Endothelial cell of umbilical vein (primary cell): ENCODE results near the gene CSNK1G3. TPM values are rescaled to one million over a fixed set of nuclear protein-coding genes. Genes with fewer than 3 reads are reported as not detected.

Experiments used
- BruUV-seq: library from RNA; stranded (reverse); fragments of 400-500 nt; replicated peaks from 2 replicates; lab custom pipeline; 2021; lab: Mats Ljungman, UMichigan
- CTCF ChIA-PET: fragments of 300-600, 350-600 bp; sonication (Branson Sonifier 250); formaldehyde crosslinking; loops from one replicate; lab custom pipeline; 2021; ENCODE audit warnings: antibody characterized with exemption, inconsistent platforms; lab: Charles Lee
- POLR2A ChIA-PET: fragments of 300-600, 350-600 bp; sonication (Branson Sonifier 250); formaldehyde crosslinking; loops from one replicate; lab custom pipeline; 2021; ENCODE audit warnings: antibody characterized with exemption, inconsistent platforms; lab: Charles Lee
- DNase-seq: peaks from one replicate; pipeline ENCODE4 v3.0.0-alpha.2; 2011; ENCODE audit warnings: low read depth, low spot score
- FAIRE-seq: peaks from 2 replicates; lab custom pipeline; 2011; peaks lifted over from hg19 to GRCh38; lab: Jason Lieb, UNC
- H2AFZ ChIP-seq: 2 replicates; pipeline ENCODE4 v1.6.0; 2012; ENCODE audit warnings: low read depth, low read length, control low read depth, inconsistent platforms
- H3K27ac ChIP-seq: 2 replicates; pipeline ENCODE4 v1.5.1; 2011; ENCODE audit warnings: low read depth, mild to moderate bottlenecking, control low read depth, low read length, moderate library complexity; ENCODE audit not compliant: insufficient read depth
- H3K27me3 ChIP-seq, 2 experiments: 2 replicates each; pipeline versions ENCODE4 v1.6.0 to v1.6.1; 2011; ENCODE audit warnings: low read length in 2 of 2, mixed read lengths in 1 of 2; ENCODE audit not compliant: control insufficient read depth in 2 of 2, insufficient read depth in 2 of 2
- H3K36me3 ChIP-seq, 2 experiments: 2 replicates in 1 of 2; 3 replicates in 1 of 2; pipeline ENCODE4 v1.5.1; 2011; ENCODE audit warnings: low read length in 2 of 2, mild to moderate bottlenecking in 1 of 2, moderate library complexity in 1 of 2; ENCODE audit not compliant: control insufficient read depth in 2 of 2, insufficient read depth in 2 of 2; ENCODE audit errors: extremely low read depth in 1 of 2
- H3K4me1 ChIP-seq: 3 replicates; pipeline ENCODE4 v1.5.1; 2011; ENCODE audit warnings: mild to moderate bottlenecking, low read length; ENCODE audit not compliant: control insufficient read depth, insufficient read depth; ENCODE audit errors: extremely low read depth
- H3K4me2 ChIP-seq: 2 replicates; pipeline ENCODE4 v1.6.1; 2011; ENCODE audit warnings: low read length, control low read depth, mixed read lengths; ENCODE audit not compliant: insufficient read depth
- H3K4me3 ChIP-seq, 3 experiments: fragments of 200-600 bp in 1 of 3; sonication (generic), shearing (Covaris generic) in 1 of 3; replicated peaks in 1 of 3; 2 replicates each; pipeline ENCODE4 v1.5.1; 2011 to 2016; ENCODE audit warnings: control low read depth in 3 of 3, low read length in 3 of 3, mild to moderate bottlenecking in 2 of 3, inconsistent platforms in 1 of 3, low read depth in 1 of 3, moderate library complexity in 1 of 3; ENCODE audit not compliant: insufficient read depth in 1 of 3
- H3K79me2 ChIP-seq: 2 replicates; pipeline ENCODE4 v1.6.0; 2012; ENCODE audit warnings: low read length, inconsistent platforms; ENCODE audit not compliant: control insufficient read depth, insufficient read depth
- H3K9ac ChIP-seq: replicated peaks from 2 replicates; pipeline ENCODE3; 2011; ENCODE audit warnings: low read length, control low read depth; ENCODE audit not compliant: insufficient read depth; ENCODE audit errors: extremely low read depth
- H3K9me1 ChIP-seq: replicated peaks from 3 replicates; pipeline ENCODE4 v1.6.0; 2011; ENCODE audit warnings: mild to moderate bottlenecking, low read length; ENCODE audit not compliant: control insufficient read depth, insufficient read depth; ENCODE audit errors: extremely low read depth
- H3K9me3 ChIP-seq: replicated peaks from 2 replicates; pipeline ENCODE4 v1.5.1; 2012; ENCODE audit warnings: low read length, inconsistent platforms; ENCODE audit not compliant: control insufficient read depth, insufficient read depth
- H4K20me1 ChIP-seq: replicated peaks from 2 replicates; pipeline ENCODE3; 2011; ENCODE audit warnings: mild to moderate bottlenecking, low read length; ENCODE audit not compliant: control insufficient read depth, insufficient read depth; ENCODE audit errors: extremely low read depth
- CTCF ChIP-seq, 2 donors: IDR thresholded peaks; 1 replicate in 1 of 2; 2 replicates in 1 of 2; pipeline ENCODE4 v1.5.1; 2011; ENCODE audit warnings: low read length in 2 of 2, mild to moderate bottlenecking in 2 of 2, moderate library complexity in 2 of 2, control low read depth in 1 of 2, inconsistent platforms in 1 of 2, low read depth in 1 of 2; ENCODE audit not compliant: insufficient read depth in 1 of 2; ENCODE audit errors: extremely low read depth in 1 of 2
- EZH2 ChIP-seq: IDR thresholded peaks from 2 replicates; pipeline ENCODE4 v1.6.1; 2012; ENCODE audit warnings: borderline replicate concordance, low read depth, mild to moderate bottlenecking, moderate library complexity, low read length, inconsistent platforms; ENCODE audit not compliant: severe bottlenecking
- FOS ChIP-seq: IDR thresholded peaks from 2 replicates; pipeline ENCODE4 v1.6.1; 2011; ENCODE audit warnings: mild to moderate bottlenecking, low read length, moderate library complexity, borderline replicate concordance; ENCODE audit not compliant: insufficient read depth
- GATA2 ChIP-seq: IDR thresholded peaks from 2 replicates; pipeline ENCODE4 v1.7.0; 2011; ENCODE audit warnings: low read depth, mild to moderate bottlenecking, moderate library complexity, mixed read lengths, low read length; ENCODE audit not compliant: insufficient read length, insufficient read depth
- JUN ChIP-seq: IDR thresholded peaks from 2 replicates; pipeline ENCODE4 v1.6.1; 2011; ENCODE audit warnings: borderline replicate concordance, low read depth; ENCODE audit not compliant: insufficient read length, insufficient read depth
- MAX ChIP-seq: IDR thresholded peaks from 2 replicates; pipeline ENCODE4 v1.6.1; 2011; ENCODE audit not compliant: insufficient read depth, insufficient read length
- MYC ChIP-seq: IDR thresholded peaks from one replicate; pipeline ENCODE4 v1.6.1; 2011; ENCODE audit warnings: mild to moderate bottlenecking, low read depth, low read length
- POLR2A ChIP-seq: IDR thresholded peaks from 2 replicates; pipeline ENCODE4 v1.6.1; 2012; ENCODE audit warnings: low read depth, mild to moderate bottlenecking, control low read depth, low read length
- POLR2AphosphoS5 ChIP-seq: IDR thresholded peaks from 2 replicates; pipeline ENCODE4 v1.6.1; 2012; ENCODE audit warnings: low read depth, mild to moderate bottlenecking, control low read depth, low read length, moderate library complexity; ENCODE audit not compliant: insufficient read depth
- dilution Hi-C: fragments of 300-500 bp; cut with MboI; formaldehyde crosslinking; loops from one replicate; pipeline ENCODE4 v1.15.0; 2019; ENCODE audit warnings: low sequenced_read_pairs; ENCODE audit not compliant: extremely low pct_ligation_motif_present
- intact Hi-C: fragments of 100-400 bp; cut with micrococcal nuclease; formaldehyde crosslinking; loops from one replicate; pipeline ENCODE4 v1.10.0; 2022
- polyA plus RNA-seq, 4 experiments: library from polyadenylated mRNA; depleted of rRNA in 3 of 4; stranded (reverse) in 3 of 4; unstranded in 1 of 4; fragments of >200 nt; gene quantifications; 2 replicates each; pipeline versions ENCODE4 v1.2.1 to v1.2.3, GENCODE V29; 2011 to 2012; ENCODE audit warnings: missing spikeins in 1 of 4
- total RNA-seq: library from RNA; stranded (reverse); gene quantifications from 2 replicates; pipeline ENCODE4 v1.2.3, GENCODE V29; 2021

Gene CSNK1G3
- total and polyA plus RNA-seq, 2 donors (not counting 3 experiments of a cell fraction or from before 2014, with no cell fraction given) = 10.4 to 35.9 TPM

- TF ChIP-seq GATA2 (no peak), JUN (no peak), CTCF (IDR thresholded peaks at IDR 0.05; ENCODE audit: extremely low read depth in 1 of 2, insufficient read depth in 1 of 2, low read depth in 1 of 2, low read length in 2 of 2) (no peak), MYC (no peak), POLR2AphosphoS5 (no peak), MAX (no peak), EZH2 (no peak), POLR2A (no peak), FOS (no peak)
- no peaks in the 10 kb centered on the region for H3K9me3 ChIP-seq
- ChIA-PET POLR2A (no interaction called here), CTCF (no interaction called here)
- dilution Hi-C loops (no loop called here), intact Hi-C loops (no loop called here)
- H3K4me2 ChIP-seq = no peak overlapping the region
- H3K4me3 ChIP-seq = no peak overlapping the region
- FAIRE-seq = no peak
- no peak for DNase-seq
- no peak overlapping the region for H2AFZ ChIP-seq
- no peaks in the 10 kb centered on the region for H4K20me1 ChIP-seq
- no peaks in the 10 kb centered on the region for H3K9me1 ChIP-seq
- no peaks in the 10 kb centered on the region for H3K79me2 ChIP-seq
- no peak overlapping the region for H3K27ac ChIP-seq
- BruUV-seq = no TSS peak
- peaks cover 17 to 23% of the 10 kb centered on the region in 2 experiments for H3K27me3 ChIP-seq
- H3K36me3 ChIP-seq = no peaks in the 10 kb centered on the region
- no peaks in the 10 kb centered on the region for H3K4me1 ChIP-seq
- no peak overlapping the region for H3K9ac ChIP-seq
Measured at GRCh38 chr5:123500471-123500870, 11.5 kb upstream of the CSNK1G3 start.
